ENCODE data around the gene TYSND1. TPM values are rescaled to one million over a fixed set of nuclear protein-coding genes. Genes with fewer than 3 reads are reported as not detected.
A peak's percentile ranks its signal among the peaks of the same experiment; 100 is the strongest.
"Not testable (repeated sequence)": the region's sequence is repeated elsewhere in the genome, so short reads cannot be mapped to it uniquely, and the experiment has no call there.

Gene TYSND1
- total RNA-seq, 1 donor from 2014 or later, result 1.9 TPM

- Mint-ChIP-seq H3K9me3 (ENCODE audit: unreplicated experiment) (no peaks in the 10 kb centered on the region), H3K36me3 (ENCODE audit: unreplicated experiment) (peaks cover 4% of the 10 kb centered on the region), H3K4me1 (ENCODE audit: low read depth, unreplicated experiment) (peaks cover 1% of the 10 kb centered on the region), H3K27ac (ENCODE audit: unreplicated experiment) (no peak overlapping the region), H3K4me3 (ENCODE audit: unreplicated experiment) (no peak overlapping the region), H3K27me3 (ENCODE audit: unreplicated experiment) (peaks cover 3% of the 10 kb centered on the region)
- no peak for DNase-seq
- TF ChIP-seq CTCF (IDR thresholded peaks at IDR 0.05; ENCODE audit: partially characterized antibody, unreplicated experiment), result no peak
Observed at GRCh38 chr10:70111496-70111895, 35.0 kb downstream of the TYSND1 start.

- peaks cover 8% of the 10 kb centered on the region for H3K27me3 Mint-ChIP-seq (ENCODE audit: unreplicated experiment)
- H3K9me3 Mint-ChIP-seq (ENCODE audit: unreplicated experiment), result no peaks in the 10 kb centered on the region
- no peak overlapping the region for H3K27ac Mint-ChIP-seq (ENCODE audit: unreplicated experiment)
- DNase-seq, result no peak
- H3K36me3 Mint-ChIP-seq (ENCODE audit: unreplicated experiment), result peaks cover 4% of the 10 kb centered on the region
- H3K4me3 Mint-ChIP-seq (ENCODE audit: unreplicated experiment), result no peak overlapping the region
- peaks cover 10% of the 10 kb centered on the region for H3K4me1 Mint-ChIP-seq (ENCODE audit: low read depth, unreplicated experiment)
- TF ChIP-seq CTCF (IDR thresholded peaks at IDR 0.05; ENCODE audit: partially characterized antibody, unreplicated experiment), result no peak
Observed at GRCh38 chr10:70109064-70109729, 37.3 kb downstream of the TYSND1 start.

- peaks cover 7% of the 10 kb centered on the region for H3K27me3 Mint-ChIP-seq (ENCODE audit: unreplicated experiment)
- peaks cover 10% of the 10 kb centered on the region for H3K4me1 Mint-ChIP-seq (ENCODE audit: low read depth, unreplicated experiment)
- H3K27ac Mint-ChIP-seq (ENCODE audit: unreplicated experiment), result no peak overlapping the region
- DNase-seq, result peak; percentile 73
- peak; percentile 78 for TF ChIP-seq CTCF (IDR thresholded peaks at IDR 0.05; ENCODE audit: partially characterized antibody, unreplicated experiment)
- H3K36me3 Mint-ChIP-seq (ENCODE audit: unreplicated experiment), result no peaks in the 10 kb centered on the region
- no peak overlapping the region for H3K4me3 Mint-ChIP-seq (ENCODE audit: unreplicated experiment)
- H3K9me3 Mint-ChIP-seq (ENCODE audit: unreplicated experiment), result no peaks in the 10 kb centered on the region
Observed at GRCh38 chr10:70106958-70107791, 39.3 kb downstream of the TYSND1 start.

GRCh38 chr10:70101668-70102067, 44.8 kb downstream of the TYSND1 start:
- Mint-ChIP-seq H3K27me3 (ENCODE audit: unreplicated experiment) (peaks cover 7% of the 10 kb centered on the region), H3K27ac (ENCODE audit: unreplicated experiment) (no peak overlapping the region), H3K9me3 (ENCODE audit: unreplicated experiment) (no peaks in the 10 kb centered on the region), H3K36me3 (ENCODE audit: unreplicated experiment) (no peaks in the 10 kb centered on the region), H3K4me3 (ENCODE audit: unreplicated experiment) (no peak overlapping the region), H3K4me1 (ENCODE audit: low read depth, unreplicated experiment) (peaks cover 9% of the 10 kb centered on the region)
- no peak for DNase-seq
- no peak for TF ChIP-seq CTCF (IDR thresholded peaks at IDR 0.05; ENCODE audit: partially characterized antibody, unreplicated experiment)

GRCh38 chr10:70101068-70101562, 45.4 kb downstream of the TYSND1 start:
- not testable (repeated sequence) for H3K4me1 Mint-ChIP-seq (ENCODE audit: low read depth, unreplicated experiment); H3K9me3 Mint-ChIP-seq (ENCODE audit: unreplicated experiment); H3K27ac Mint-ChIP-seq (ENCODE audit: unreplicated experiment); DNase-seq; H3K36me3 Mint-ChIP-seq (ENCODE audit: unreplicated experiment); H3K4me3 Mint-ChIP-seq (ENCODE audit: unreplicated experiment); H3K27me3 Mint-ChIP-seq (ENCODE audit: unreplicated experiment)
